Central memory CD8-positive, alpha-beta T cell (primary cell): ENCODE results near the gene RIMS3.

ENCODE experiments used
- ATAC-seq: fragments of 150-1000 bp; cut with Tn5 transposase; replicated peaks from 2 replicates; pipeline ENCODE4 v1.10.0; 2022; ENCODE audit warnings: mild to moderate bottlenecking, moderate FRiP score, moderate number of reproducible peaks; ENCODE audit not compliant: poor library complexity, severe bottlenecking; ENCODE audit errors: extremely low read depth
- DNase-seq, 2 donors: peaks; one replicate each; pipeline ENCODE4 v3.0.0; 2021; ENCODE audit warnings: low spot score in 2 of 2
- H3K27ac Mint-ChIP-seq: one replicate; pipeline ENCODE4 v1.8.0; 2022; ENCODE audit warnings: low read depth, mild to moderate bottlenecking, moderate library complexity, mixed read lengths
- H3K27me3 Mint-ChIP-seq: one replicate; pipeline ENCODE4 v1.8.0; 2022; ENCODE audit warnings: mixed read lengths
- H3K36me3 Mint-ChIP-seq: one replicate; pipeline ENCODE4 v1.8.0; 2022; ENCODE audit warnings: mild to moderate bottlenecking, moderate library complexity, mixed read lengths; ENCODE audit not compliant: insufficient read depth
- H3K4me1 Mint-ChIP-seq: one replicate; pipeline ENCODE4 v1.8.0; 2022; ENCODE audit warnings: mixed read lengths
- H3K4me3 Mint-ChIP-seq: one replicate; pipeline ENCODE4 v1.8.0; 2022; ENCODE audit warnings: mild to moderate bottlenecking, moderate library complexity, mixed read lengths
- H3K9me3 Mint-ChIP-seq: one replicate; pipeline ENCODE4 v1.8.0; 2022; ENCODE audit warnings: mixed read lengths

Gene RIMS3

GRCh38 chr1:40645118-40645680 is 20.3 kb downstream of the RIMS3 start:
- Mint-ChIP-seq H3K9me3 (no peaks in the 10 kb centered on the region), H3K27me3 (peaks cover 7% of the 10 kb centered on the region), H3K4me3 (no peak overlapping the region), H3K27ac (no peak overlapping the region), H3K36me3 (peaks cover 8% of the 10 kb centered on the region), H3K4me1 (no peaks in the 10 kb centered on the region)
- ATAC-seq (no peak), DNase-seq (no peak)

- H3K9me3 Mint-ChIP-seq: no peaks in the 10 kb centered on the region
- no peaks in the 10 kb centered on the region for H3K27me3 Mint-ChIP-seq
- H3K36me3 Mint-ChIP-seq: peaks cover 8% of the 10 kb centered on the region
- H3K27ac Mint-ChIP-seq: no peak overlapping the region
- no peak overlapping the region for H3K4me3 Mint-ChIP-seq
- DNase-seq: no peak
- no peaks in the 10 kb centered on the region for H3K4me1 Mint-ChIP-seq
- ATAC-seq: no peak
Measured at GRCh38 chr1:40641601-40642242, 23.8 kb downstream of the RIMS3 start.

GRCh38 chr1:40640314-40641076 is 25.0 kb downstream of the RIMS3 start:
- DNase-seq: no peak
- no peak for ATAC-seq
- Mint-ChIP-seq H3K27me3 (no peaks in the 10 kb centered on the region), H3K4me3 (no peak overlapping the region), H3K27ac (no peak overlapping the region), H3K36me3 (peaks cover 8% of the 10 kb centered on the region), H3K9me3 (no peaks in the 10 kb centered on the region), H3K4me1 (peaks cover 1% of the 10 kb centered on the region)

GRCh38 chr1:40638097-40639036 is 27.1 kb downstream of the RIMS3 start:
- no peaks in the 10 kb centered on the region for H3K27me3 Mint-ChIP-seq
- peaks cover 6% of the 10 kb centered on the region for H3K36me3 Mint-ChIP-seq
- no peak for DNase-seq
- H3K27ac Mint-ChIP-seq: no peak overlapping the region
- H3K4me3 Mint-ChIP-seq: no peak overlapping the region
- no peak for ATAC-seq
- H3K9me3 Mint-ChIP-seq: no peaks in the 10 kb centered on the region
- H3K4me1 Mint-ChIP-seq: peaks cover 5% of the 10 kb centered on the region

GRCh38 chr1:40637470-40638007 is 27.9 kb downstream of the RIMS3 start:
- peaks cover 5% of the 10 kb centered on the region for H3K4me1 Mint-ChIP-seq
- no peak overlapping the region for H3K4me3 Mint-ChIP-seq
- H3K9me3 Mint-ChIP-seq: no peaks in the 10 kb centered on the region
- no peak overlapping the region for H3K27ac Mint-ChIP-seq
- H3K27me3 Mint-ChIP-seq: no peaks in the 10 kb centered on the region
- DNase-seq: no peak
- ATAC-seq: no peak
- peaks cover 4% of the 10 kb centered on the region for H3K36me3 Mint-ChIP-seq

- H3K4me3 Mint-ChIP-seq: no peak overlapping the region
- H3K36me3 Mint-ChIP-seq: peaks cover 5% of the 10 kb centered on the region
- no peak for ATAC-seq
- no peaks in the 10 kb centered on the region for H3K9me3 Mint-ChIP-seq
- peaks cover 5% of the 10 kb centered on the region for H3K4me1 Mint-ChIP-seq
- no peaks in the 10 kb centered on the region for H3K27me3 Mint-ChIP-seq
- no peak for DNase-seq
- H3K27ac Mint-ChIP-seq: no peak overlapping the region
Measured at GRCh38 chr1:40636777-40637176, 28.7 kb downstream of the RIMS3 start.

GRCh38 chr1:40635763-40636500 is 29.6 kb downstream of the RIMS3 start:
- DNase-seq: no peak
- Mint-ChIP-seq H3K27ac (no peak overlapping the region), H3K4me3 (no peak overlapping the region), H3K4me1 (peaks cover 5% of the 10 kb centered on the region), H3K27me3 (no peaks in the 10 kb centered on the region), H3K36me3 (peaks cover 5% of the 10 kb centered on the region), H3K9me3 (no peaks in the 10 kb centered on the region)
- no peak for ATAC-seq

GRCh38 chr1:40634901-40635655 is 30.4 kb downstream of the RIMS3 start:
- H3K27me3 Mint-ChIP-seq: no peaks in the 10 kb centered on the region
- no peak overlapping the region for H3K4me3 Mint-ChIP-seq
- H3K9me3 Mint-ChIP-seq: no peaks in the 10 kb centered on the region
- no peak for DNase-seq
- peaks cover 12% of the 10 kb centered on the region for H3K4me1 Mint-ChIP-seq
- peaks cover 2% of the 10 kb centered on the region for H3K36me3 Mint-ChIP-seq
- ATAC-seq: no peak
- no peak overlapping the region for H3K27ac Mint-ChIP-seq

GRCh38 chr1:40633931-40634376 is 31.5 kb downstream of the RIMS3 start:
- H3K4me3 Mint-ChIP-seq: no peak overlapping the region
- ATAC-seq: no peak

GRCh38 chr1:40633523-40633922 is 32.0 kb downstream of the RIMS3 start:
- H3K36me3 Mint-ChIP-seq: peaks cover 6% of the 10 kb centered on the region
- ATAC-seq (no peak), DNase-seq (no peak)
- H3K27ac Mint-ChIP-seq: no peak overlapping the region
- peaks cover 27% of the 10 kb centered on the region for H3K4me1 Mint-ChIP-seq
- H3K27me3 Mint-ChIP-seq: no peaks in the 10 kb centered on the region
- H3K9me3 Mint-ChIP-seq: no peaks in the 10 kb centered on the region
- no peak overlapping the region for H3K4me3 Mint-ChIP-seq

More at GRCh38 chr1:40633931-40634376, 31.5 kb downstream of the RIMS3 start:
- H3K36me3 Mint-ChIP-seq: peaks cover 6% of the 10 kb centered on the region
- no peaks in the 10 kb centered on the region for H3K9me3 Mint-ChIP-seq
- H3K27ac Mint-ChIP-seq: no peak overlapping the region
- no peak for DNase-seq
- H3K4me1 Mint-ChIP-seq: peaks cover 23% of the 10 kb centered on the region
- H3K27me3 Mint-ChIP-seq: no peaks in the 10 kb centered on the region

- H3K27me3 Mint-ChIP-seq: no peaks in the 10 kb centered on the region
- H3K27ac Mint-ChIP-seq: no peak overlapping the region
- peaks cover 34% of the 10 kb centered on the region for H3K4me1 Mint-ChIP-seq
- no peaks in the 10 kb centered on the region for H3K9me3 Mint-ChIP-seq
- H3K36me3 Mint-ChIP-seq: peaks cover 6% of the 10 kb centered on the region
- DNase-seq (no peak), ATAC-seq (no peak)
- no peak overlapping the region for H3K4me3 Mint-ChIP-seq
Measured at GRCh38 chr1:40630488-40631223, 34.8 kb downstream of the RIMS3 start.
